OCI-LY7 (cell line): ENCODE data around the gene AXL.

Experiments
- EZH2phosphoT487 ChIP-seq: fragments of 200-600 bp; sonication (generic); IDR thresholded peaks from 2 replicates; pipeline ENCODE4 v1.6.1; 2018; ENCODE audit warnings: low read depth, borderline replicate concordance, mild to moderate bottlenecking, mixed run types, antibody characterized with exemption, low read length, moderate library complexity, mixed read lengths
- TF ChIP-seq, protein P1 (sequence below): fragments of 200-600 bp; sonication (generic); conservative IDR thresholded peaks from 2 replicates; pipeline ENCODE4 v1.5.1; 2014; ENCODE audit warnings: mild to moderate bottlenecking, antibody characterized with exemption, low read length, moderate library complexity, mixed read lengths

DNA sequence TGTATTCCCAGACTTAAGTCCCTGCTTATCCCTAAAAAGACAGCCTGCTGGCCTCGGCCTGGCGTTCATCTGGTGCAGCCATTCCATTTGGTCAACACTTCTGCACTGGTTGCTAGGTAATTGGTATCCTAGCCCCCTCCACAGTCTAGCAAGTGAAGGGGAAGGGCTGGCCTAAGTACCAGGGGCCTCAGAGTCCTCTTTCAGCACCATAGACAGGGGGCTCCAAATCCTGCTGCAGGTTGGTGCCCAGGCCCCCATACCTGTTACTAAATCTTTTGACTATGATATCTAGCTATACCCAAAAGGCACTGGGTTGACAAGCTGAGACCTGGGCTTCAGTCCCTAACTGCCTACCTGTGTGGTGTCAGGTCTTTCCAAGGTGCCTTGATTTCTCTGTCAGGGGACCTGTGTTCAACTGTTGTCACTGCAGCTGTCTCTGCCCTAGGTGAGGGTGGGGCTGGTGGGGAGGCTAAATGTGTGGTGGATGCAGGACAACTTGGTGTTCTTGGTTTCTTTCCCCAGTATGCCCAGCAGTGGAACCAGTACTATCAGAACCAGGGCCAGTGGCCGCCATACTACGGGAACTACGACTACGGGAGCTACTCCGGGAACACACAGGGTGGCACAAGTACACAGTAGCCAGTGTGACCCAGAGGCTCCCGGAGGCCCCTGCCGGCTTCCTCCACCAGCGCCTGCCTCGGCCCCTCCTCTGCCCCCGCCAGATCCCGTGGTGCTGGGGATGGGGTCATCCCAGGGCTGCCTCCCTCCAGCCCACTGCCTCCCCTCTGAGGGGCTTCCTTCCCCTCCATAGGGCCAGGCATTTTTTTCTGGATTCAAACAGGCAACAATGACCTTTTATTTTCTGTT lies 87.1 kb downstream of the AXL start:
- TF ChIP-seq EZH2phosphoT487 = no peak
- TF ChIP-seq, protein P1, sequence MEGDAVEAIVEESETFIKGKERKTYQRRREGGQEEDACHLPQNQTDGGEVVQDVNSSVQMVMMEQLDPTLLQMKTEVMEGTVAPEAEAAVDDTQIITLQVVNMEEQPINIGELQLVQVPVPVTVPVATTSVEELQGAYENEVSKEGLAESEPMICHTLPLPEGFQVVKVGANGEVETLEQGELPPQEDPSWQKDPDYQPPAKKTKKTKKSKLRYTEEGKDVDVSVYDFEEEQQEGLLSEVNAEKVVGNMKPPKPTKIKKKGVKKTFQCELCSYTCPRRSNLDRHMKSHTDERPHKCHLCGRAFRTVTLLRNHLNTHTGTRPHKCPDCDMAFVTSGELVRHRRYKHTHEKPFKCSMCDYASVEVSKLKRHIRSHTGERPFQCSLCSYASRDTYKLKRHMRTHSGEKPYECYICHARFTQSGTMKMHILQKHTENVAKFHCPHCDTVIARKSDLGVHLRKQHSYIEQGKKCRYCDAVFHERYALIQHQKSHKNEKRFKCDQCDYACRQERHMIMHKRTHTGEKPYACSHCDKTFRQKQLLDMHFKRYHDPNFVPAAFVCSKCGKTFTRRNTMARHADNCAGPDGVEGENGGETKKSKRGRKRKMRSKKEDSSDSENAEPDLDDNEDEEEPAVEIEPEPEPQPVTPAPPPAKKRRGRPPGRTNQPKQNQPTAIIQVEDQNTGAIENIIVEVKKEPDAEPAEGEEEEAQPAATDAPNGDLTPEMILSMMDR = no peak
